ENCODE data around the gene GPC5. TPM values are rescaled to one million over a fixed set of nuclear protein-coding genes. Genes with fewer than 3 reads are reported as not detected.

Gene GPC5
- total RNA-seq, 1 experiment from 2014 or later, result 0.15 TPM

DNA sequence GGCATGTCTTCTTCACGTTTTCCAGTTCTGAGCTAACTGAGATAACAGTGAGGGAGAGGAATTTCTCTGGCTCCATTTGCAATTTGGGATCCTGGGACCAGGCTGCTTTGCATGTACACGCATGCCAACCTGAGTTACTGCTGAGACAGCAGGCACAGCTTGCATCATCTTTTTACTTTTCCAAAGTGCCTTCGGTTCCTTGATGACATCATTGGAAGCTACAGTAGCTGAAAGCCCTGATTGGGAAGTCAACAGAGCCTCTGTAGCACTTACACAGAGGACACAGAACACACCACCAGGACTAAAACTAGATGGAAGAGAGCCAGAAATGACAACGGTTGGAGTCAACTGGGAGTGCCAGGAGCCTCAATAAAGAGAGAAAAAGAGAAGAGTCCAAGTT lies 1429.1 kb downstream of the GPC5 start:
- H2AFZ ChIP-seq (ENCODE audit: low read length), result no peak overlapping the region
- TF ChIP-seq, protein P1, sequence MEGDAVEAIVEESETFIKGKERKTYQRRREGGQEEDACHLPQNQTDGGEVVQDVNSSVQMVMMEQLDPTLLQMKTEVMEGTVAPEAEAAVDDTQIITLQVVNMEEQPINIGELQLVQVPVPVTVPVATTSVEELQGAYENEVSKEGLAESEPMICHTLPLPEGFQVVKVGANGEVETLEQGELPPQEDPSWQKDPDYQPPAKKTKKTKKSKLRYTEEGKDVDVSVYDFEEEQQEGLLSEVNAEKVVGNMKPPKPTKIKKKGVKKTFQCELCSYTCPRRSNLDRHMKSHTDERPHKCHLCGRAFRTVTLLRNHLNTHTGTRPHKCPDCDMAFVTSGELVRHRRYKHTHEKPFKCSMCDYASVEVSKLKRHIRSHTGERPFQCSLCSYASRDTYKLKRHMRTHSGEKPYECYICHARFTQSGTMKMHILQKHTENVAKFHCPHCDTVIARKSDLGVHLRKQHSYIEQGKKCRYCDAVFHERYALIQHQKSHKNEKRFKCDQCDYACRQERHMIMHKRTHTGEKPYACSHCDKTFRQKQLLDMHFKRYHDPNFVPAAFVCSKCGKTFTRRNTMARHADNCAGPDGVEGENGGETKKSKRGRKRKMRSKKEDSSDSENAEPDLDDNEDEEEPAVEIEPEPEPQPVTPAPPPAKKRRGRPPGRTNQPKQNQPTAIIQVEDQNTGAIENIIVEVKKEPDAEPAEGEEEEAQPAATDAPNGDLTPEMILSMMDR (conservative IDR thresholded peaks at IDR 0.05), result no peak
- no peak overlapping the region for H3K9ac ChIP-seq (ENCODE audit: extremely low read depth, insufficient read length, low read length)
- no peaks in the 10 kb centered on the region for H3K79me2 ChIP-seq (ENCODE audit: insufficient read depth, low read length)
- no peak overlapping the region for H2BK20ac ChIP-seq (ENCODE audit: low read depth, low read length, poor library complexity, severe bottlenecking)
- WGBS (ENCODE audit: extremely low coverage, insufficient read length, low lambda C conversion rate), result no CpG with 5 or more reads among the region's 4 CpGs
- H2BK15ac ChIP-seq (ENCODE audit: low read depth, low read length), result no peak overlapping the region
- H3K4ac ChIP-seq (ENCODE audit: low read depth, low read length), result no peak overlapping the region
- H3T11ph ChIP-seq (ENCODE audit: low read length), result no peak overlapping the region
- H3K4me1 ChIP-seq (ENCODE audit: insufficient read depth, low read length), result no peaks in the 10 kb centered on the region
- no peak overlapping the region for H2AK5ac ChIP-seq (ENCODE audit: insufficient read length, low read length)
- H3K14ac ChIP-seq (ENCODE audit: insufficient read depth, low read length), result no peak overlapping the region
- no peak overlapping the region for H4K91ac ChIP-seq (ENCODE audit: insufficient read length, low read depth, low read length)
- no peak overlapping the region for H3K4me2 ChIP-seq (ENCODE audit: insufficient read depth, insufficient read length, low read length)
- H2BK12ac ChIP-seq (ENCODE audit: insufficient read length, low read depth, low read length), result no peak overlapping the region
- H3K23me2 ChIP-seq (ENCODE audit: insufficient read length, low read depth, low read length, poor library complexity, severe bottlenecking), result no peaks in the 10 kb centered on the region
- no peak overlapping the region for H4K8ac ChIP-seq (replicated peaks; ENCODE audit: insufficient read length, low read depth, low read length)
- no peak overlapping the region for H3K56ac ChIP-seq (ENCODE audit: insufficient read length, low read depth, low read length)
- H2BK120ac ChIP-seq (ENCODE audit: low read depth, low read length, poor library complexity, severe bottlenecking), result no peak overlapping the region
- Mint-ChIP-seq H3K27me3 (ENCODE audit: low read depth) (no peaks in the 10 kb centered on the region), H3K4me1 (0 out of 4 replicates have a peak, but pooled peaks cover 0 to 4% of the 10 kb centered on the region in 2 experiments), H3K27ac (peak overlapping the region in 1 of 3 experiments; percentile 68; a peak in 2 of 7 replicates), H3K9me3 (no peaks in the 10 kb centered on the region), H3K36me3 (ENCODE audit: insufficient read depth in 1 of 3, low read depth in 3 of 3) (no peaks in the 10 kb centered on the region), H3K4me3 (no peak overlapping the region)
- H4K5ac ChIP-seq (ENCODE audit: insufficient read length, low read depth, low read length), result no peak overlapping the region
- no peaks in the 10 kb centered on the region for H4K20me1 ChIP-seq (ENCODE audit: control insufficient read depth, insufficient read depth, insufficient read length)
- no peak overlapping the region for H2BK5ac ChIP-seq (ENCODE audit: insufficient read length, low read length)
- no peak overlapping the region for H3K23ac ChIP-seq (ENCODE audit: insufficient read length, low read depth, low read length)
- no peak for DNase-seq
- no peaks in the 10 kb centered on the region for H3K27me3 ChIP-seq (ENCODE audit: insufficient read depth, low read length)
- H3K79me1 ChIP-seq (ENCODE audit: insufficient read depth, low read depth, low read length, poor library complexity, severe bottlenecking), result no peaks in the 10 kb centered on the region
- no peak overlapping the region for H3K18ac ChIP-seq (ENCODE audit: insufficient read length, low read depth, low read length)
- H3K27ac ChIP-seq (ENCODE audit: insufficient read length, low read depth, low read length), result no peak overlapping the region
- no peaks in the 10 kb centered on the region for H3K9me3 ChIP-seq (ENCODE audit: control insufficient read depth, low read depth, low read length)

All from H9 (cell line).